ENCODE data around the gene MOK.

Gene MOK

GRCh38 chr14:102220031-102220430, 84.9 kb downstream of the MOK start:
- DNase-seq = peak; percentile 61

- DNase-seq = no peak
These were observed 85.6 kb downstream of the MOK start for GRCh38 chr14:102219316-102219715.

DNA sequence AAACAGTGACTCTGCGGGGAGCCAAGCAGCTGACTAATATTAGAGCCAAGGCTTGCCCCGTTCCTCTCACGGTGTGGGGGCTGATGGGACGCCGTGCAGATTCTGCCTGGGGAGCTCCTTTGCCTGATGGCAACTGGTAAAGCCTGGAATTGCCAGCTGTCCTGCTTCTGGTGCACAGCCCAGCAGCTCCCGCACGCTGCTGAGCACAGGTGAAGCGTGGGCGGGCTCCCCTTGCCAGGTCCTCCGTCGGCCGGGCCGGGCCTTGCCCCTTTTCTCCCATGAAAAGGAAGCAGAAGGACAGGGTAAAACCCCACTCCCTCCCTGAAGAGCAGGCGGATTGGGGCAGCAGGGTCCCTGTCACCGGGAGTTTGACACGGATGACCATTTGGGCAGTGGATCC, 86.3 kb downstream of the MOK start:
- DNase-seq = no peak

- no peak for DNase-seq
These were observed 87.0 kb downstream of the MOK start for GRCh38 chr14:102217987-102218421.

GRCh38 chr14:102217399-102217798, 87.6 kb downstream of the MOK start:
- DNase-seq = no peak

DNA sequence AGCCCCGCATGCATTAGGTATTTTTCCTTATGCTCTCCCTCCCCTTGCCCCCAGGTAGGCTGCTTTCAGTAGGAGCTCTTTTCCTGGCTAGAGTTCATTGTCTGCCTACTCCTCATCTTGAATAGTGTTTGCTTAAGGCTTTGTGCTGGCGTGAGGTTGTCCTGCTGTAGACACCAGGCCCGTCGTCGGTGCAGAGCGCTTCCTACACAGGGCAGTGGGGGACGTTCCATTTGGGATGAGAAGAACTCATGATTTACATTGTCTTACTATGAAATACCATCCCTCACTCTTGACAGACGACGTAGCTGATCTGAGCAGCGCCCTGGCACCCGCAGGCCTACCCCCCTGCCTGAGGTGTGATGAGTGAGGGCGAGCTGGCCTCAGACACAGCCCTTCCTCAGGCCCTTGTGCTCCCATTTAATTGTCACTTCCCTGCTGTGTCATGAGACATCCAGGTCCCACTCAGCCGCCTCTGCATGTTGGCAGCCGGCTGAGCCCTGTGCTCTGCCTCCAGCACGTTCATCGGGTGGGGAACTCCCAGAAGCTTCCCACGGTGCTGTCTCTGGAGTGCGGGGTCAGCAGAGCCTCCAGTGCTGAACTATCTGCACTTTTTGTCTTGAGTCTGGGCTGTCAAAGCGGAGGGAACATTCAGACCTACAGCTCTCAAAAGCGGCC, 89.3 kb downstream of the MOK start:
- no peak for DNase-seq

- no peak for DNase-seq
These were observed 89.9 kb downstream of the MOK start for GRCh38 chr14:102215071-102215470.

- no peak for DNase-seq
These were observed 90.8 kb downstream of the MOK start for GRCh38 chr14:102213984-102214658.

GRCh38 chr14:102213470-102213869, 91.5 kb downstream of the MOK start:
- DNase-seq = no peak

- DNase-seq = no peak
These were observed 92.1 kb downstream of the MOK start for GRCh38 chr14:102212845-102213244.

- DNase-seq = no peak
These were observed 92.6 kb downstream of the MOK start for GRCh38 chr14:102212356-102212755.

DNA sequence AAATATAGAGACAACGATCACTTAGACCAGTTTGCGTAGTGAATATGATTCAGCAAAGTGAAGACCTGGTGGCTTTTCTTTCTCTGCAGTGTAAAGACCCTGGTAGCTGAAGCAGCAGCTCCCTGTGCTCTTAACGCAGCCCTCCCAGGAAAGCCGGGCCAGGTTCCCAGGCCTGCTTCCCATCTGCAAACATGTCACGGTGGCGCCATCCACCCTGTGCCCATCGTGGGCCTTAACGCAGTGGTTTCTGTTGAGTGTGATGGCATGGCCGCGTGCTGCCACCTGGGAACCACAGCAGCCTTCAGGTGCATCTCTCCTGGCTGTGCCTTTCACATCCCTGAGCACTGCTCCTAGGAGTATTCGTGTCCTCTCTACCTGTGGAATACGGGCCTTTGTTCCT, 93.7 kb downstream of the MOK start:
- DNase-seq = no peak

DNA sequence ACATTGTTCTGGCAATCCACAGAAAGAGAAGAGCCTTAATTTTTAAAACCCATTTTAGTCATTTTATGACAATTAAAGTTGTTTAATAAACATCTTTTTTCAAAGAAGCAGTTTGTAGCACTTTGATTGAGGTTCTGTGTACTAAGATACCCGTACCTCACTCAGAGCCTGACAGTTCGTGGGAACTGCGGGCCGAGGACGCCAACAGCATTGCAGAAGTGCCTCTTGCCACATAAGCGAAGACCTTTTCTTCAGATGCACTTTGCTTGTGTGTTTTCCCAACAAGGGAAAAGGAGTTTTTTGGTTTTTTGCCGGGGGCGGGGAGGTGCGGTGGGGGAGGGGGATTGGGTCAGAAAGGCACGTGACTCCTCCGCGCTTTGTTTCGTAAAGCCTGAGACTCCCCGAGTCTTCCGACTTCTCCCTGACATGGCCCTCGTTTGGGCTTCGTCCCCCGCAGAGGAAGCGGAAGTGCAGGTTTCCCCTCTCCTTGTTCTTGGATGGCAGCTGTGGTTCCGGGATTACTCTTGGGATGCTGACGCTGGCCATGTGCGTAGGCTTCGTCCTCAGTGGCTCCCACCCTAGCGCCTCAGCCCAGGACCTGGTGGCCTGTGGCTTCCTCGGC, 94.4 kb downstream of the MOK start:
- DNase-seq = no peak

DNA sequence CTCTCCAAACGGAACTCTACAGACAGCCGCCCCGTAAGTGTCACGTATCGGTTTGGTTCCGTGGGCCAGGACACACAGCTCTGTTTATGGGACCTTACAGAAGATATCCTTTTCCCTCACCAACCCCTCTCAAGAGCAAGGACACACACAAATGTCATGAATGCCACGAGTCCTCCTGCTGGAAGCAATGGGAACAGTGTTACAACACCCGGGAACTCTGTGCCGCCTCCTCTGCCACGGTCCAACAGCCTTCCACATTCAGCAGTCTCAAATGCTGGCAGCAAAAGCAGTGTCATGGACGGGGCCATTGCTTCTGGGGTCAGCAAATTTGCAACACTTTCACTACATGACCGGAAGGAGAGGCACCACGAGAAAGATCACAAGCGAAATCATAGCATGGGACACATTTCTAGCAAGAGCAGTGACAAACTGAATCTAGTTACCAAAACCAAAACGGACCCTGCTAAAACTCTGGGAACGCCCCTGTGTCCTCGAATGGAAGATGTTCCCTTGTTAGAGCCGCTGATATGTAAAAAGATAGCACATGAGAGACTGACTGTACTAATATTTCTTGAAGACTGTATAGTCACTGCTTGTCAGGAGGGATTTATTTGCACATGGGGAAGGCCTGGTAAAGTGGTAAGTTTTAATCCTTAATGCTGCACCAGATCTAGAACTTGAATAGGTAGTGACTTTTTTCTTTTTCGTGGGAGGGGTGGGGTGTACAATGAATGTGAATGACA, 95.6 kb downstream of the MOK start:
- no peak for DNase-seq

- no peak for DNase-seq
These were observed 96.2 kb downstream of the MOK start for GRCh38 chr14:102208741-102209140.

DNA sequence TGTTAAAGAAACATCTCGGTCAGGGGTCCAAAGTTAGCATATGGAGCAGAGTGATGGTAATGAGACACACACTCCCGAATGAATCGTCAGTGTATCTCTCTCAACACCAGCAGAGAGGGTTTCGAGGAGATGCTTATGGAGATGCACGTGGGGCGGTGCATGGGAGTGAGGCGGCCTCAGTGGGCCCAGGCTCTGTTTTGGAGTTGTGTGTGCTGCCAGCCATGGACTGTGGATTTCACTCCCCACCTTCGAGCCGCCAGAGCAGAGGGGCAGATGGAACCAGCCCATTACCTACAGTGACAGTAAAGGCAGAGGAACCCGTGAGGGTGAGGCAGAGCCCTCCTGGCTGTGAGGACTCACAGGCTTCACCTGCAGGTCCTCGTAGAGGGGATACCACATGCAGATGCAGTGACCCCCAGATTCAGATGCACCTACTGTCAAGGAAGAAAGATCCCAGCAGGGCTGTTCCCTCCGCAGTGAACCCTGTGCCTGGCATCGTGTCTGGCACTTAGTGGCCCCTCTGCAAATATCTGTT, 97.1 kb downstream of the MOK start:
- no peak for DNase-seq

DNA sequence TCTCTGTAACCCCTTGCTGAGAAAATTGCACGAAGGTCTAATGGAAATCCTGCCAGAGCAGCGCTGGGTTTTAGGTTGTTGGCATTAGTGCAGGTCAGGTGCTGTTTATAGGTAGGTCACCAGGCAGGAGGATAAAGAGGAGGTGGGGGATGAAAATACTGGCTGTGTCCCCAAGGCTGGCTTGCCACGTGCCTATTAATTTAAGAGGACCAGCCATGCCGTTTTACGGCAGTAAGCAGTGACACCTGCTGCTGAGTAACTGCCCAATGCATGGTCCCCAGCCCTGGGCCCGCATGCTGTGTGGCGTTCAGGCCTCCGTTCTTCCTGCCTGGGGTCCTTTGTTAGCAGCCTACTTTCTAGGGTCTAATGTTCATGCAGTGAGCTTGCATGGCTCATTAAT, 98.0 kb downstream of the MOK start:
- DNase-seq = no peak

DNA sequence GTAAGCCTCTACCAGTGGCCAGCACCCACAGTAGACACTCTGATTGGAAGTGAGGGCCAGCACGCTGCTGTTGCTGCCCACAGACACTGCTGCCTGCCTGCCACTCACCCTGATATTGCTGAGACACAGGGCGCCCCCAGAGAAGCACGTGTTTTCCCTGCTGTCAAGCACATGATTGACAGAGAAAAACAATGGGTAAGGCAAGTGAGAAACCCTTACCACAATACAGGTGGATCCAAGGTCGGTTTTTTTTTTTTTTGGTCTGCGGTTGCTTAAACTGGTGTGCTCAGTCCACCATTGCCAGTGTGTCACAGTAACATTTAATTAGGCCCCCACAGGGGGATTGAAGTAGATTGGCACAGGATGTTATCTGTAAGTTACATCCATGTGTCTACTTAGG, 99.4 kb downstream of the MOK start:
- no peak for DNase-seq

DNA sequence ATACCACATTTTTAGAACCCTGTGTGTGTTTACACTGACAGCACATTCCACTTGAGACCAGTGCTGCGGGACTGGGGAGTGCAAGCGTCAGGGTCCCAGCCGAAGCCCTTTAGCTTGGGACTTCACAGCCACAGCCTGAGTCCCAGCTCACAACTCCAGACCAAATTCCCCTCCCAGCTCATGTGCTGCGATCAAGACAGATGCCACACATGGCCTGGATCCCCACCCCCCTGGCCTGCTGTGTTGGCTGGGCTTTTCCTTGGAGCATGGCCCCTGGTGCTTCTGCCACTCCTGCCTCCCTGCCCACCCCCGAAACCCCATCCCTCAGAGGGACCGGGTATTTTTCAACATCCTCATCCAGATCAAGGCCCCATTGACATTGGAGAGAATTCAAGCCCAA, 101.6 kb downstream of the MOK start:
- no peak for DNase-seq

DNA sequence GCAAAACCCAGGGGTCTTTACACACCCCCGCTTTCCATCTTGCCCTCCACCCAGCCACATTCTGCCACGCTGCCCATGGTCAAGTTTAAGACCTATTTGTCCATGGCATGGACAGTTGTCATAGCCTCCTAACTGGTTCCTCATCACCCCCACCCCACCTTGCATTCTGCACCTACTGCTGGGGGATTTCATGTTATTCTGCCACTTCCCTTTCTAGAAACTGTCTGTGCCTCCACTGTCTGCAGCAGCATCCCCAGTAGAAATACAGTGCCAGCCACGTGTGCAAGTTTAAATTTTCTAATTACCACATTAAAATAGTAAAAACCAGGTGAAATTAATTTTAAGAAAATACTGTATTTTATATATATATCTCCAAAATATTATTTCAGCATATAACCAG, 102.0 kb downstream of the MOK start:
- no peak for DNase-seq

DNA sequence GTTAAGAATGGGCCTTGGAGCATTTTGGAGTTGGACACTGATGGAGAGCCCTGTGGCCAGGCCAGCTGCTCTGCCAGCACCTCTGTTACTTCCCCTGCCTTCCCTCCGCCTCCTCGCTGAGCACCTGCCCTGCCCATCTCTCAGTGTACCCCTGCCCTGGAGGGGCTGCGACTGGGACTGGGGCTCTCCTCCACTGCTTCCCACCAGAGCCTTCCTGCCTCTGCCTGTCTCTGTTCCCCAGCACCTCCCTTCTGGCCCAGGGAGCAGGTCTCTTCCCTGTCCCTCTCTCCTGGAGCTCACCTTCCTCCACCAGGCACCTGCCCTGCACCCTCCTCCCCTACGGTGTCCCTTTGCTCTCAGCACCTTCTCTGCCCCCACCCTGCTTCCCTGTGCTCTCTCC, 103.2 kb downstream of the MOK start:
- no peak for DNase-seq

- DNase-seq = no peak
These were observed 103.6 kb downstream of the MOK start for GRCh38 chr14:102201353-102201738.

GRCh38 chr14:102200690-102201352, 104.1 kb downstream of the MOK start:
- no peak for DNase-seq

All from NCI-H1436 (cell line).